T-cell (primary cell): Measurements from ENCODE around the gene MYO18B. TPM values are rescaled to one million over a fixed set of nuclear protein-coding genes. Genes with fewer than 3 reads are reported as not detected.
A peak's percentile ranks its signal among the peaks of the same experiment; 100 is the strongest.

Experiments used
- ATAC-seq, 4 experiments: fragments of 200-7000 bp in 3 of 4; fragments of 150-1000 bp in 1 of 4; cut with Tn5 transposase; replicated peaks in 1 of 4; 1 replicate in 3 of 4; 2 replicates in 1 of 4; pipeline ENCODE4 v1.10.0; 2021; ENCODE audit warnings: moderate library complexity in 3 of 4, mild to moderate bottlenecking in 2 of 4, moderate number of reproducible peaks in 1 of 4
- CTCF ChIA-PET, 2 donors: fragments of 300-600 bp; sonication (Branson Sonifier 250); formaldehyde crosslinking; loops; one replicate each; lab custom pipeline; 2022; ENCODE audit warnings: antibody characterized with exemption in 2 of 2; lab: Charles Lee
- POLR2A ChIA-PET, 2 donors: fragments of 300-600 bp; sonication (Branson Sonifier 250); formaldehyde crosslinking; loops; one replicate each; lab custom pipeline; 2022; ENCODE audit warnings: antibody characterized with exemption in 2 of 2; lab: Charles Lee
- DNase-seq, 35 experiments: peaks; one replicate each; pipeline versions ENCODE4 v3.0.0 to v3.0.0-alpha.2; 2013 to 2023
- H3K27ac ChIP-seq: one replicate; pipeline ENCODE4 v1.5.1; 2013; ENCODE audit warnings: low read length
- H3K27me3 ChIP-seq, 2 experiments: replicated peaks in 1 of 2; 1 replicate in 1 of 2; 2 replicates in 1 of 2; pipeline versions ENCODE4 v1.6.1 to v1.7.0; 2013; ENCODE audit warnings: low read length in 1 of 2, mixed read lengths in 1 of 2; ENCODE audit not compliant: control insufficient read depth in 2 of 2, insufficient read depth in 2 of 2; ENCODE audit errors: extremely low read depth in 1 of 2
- H3K36me3 ChIP-seq, 2 donors: 1 replicate in 1 of 2; 2 replicates in 1 of 2; pipeline versions ENCODE4 v1.6.1 to v1.7.0; 2013; ENCODE audit warnings: low read length in 1 of 2; ENCODE audit not compliant: control insufficient read depth in 2 of 2, insufficient read depth in 1 of 2; ENCODE audit errors: extremely low read depth in 1 of 2
- H3K4me1 ChIP-seq, 2 experiments: 1 replicate in 1 of 2; 2 replicates in 1 of 2; pipeline versions ENCODE4 v1.6.1 to v1.7.0; 2013; ENCODE audit warnings: low read length in 2 of 2, mixed read lengths in 1 of 2; ENCODE audit not compliant: insufficient read depth in 2 of 2, control insufficient read depth in 1 of 2; ENCODE audit errors: extremely low read depth in 1 of 2
- H3K4me3 ChIP-seq, 2 donors: 1 replicate in 1 of 2; 2 replicates in 1 of 2; pipeline versions ENCODE4 v1.5.1 to v1.7.0; 2013; ENCODE audit warnings: mild to moderate bottlenecking in 2 of 2, low read length in 1 of 2, moderate library complexity in 1 of 2; ENCODE audit not compliant: control insufficient read depth in 1 of 2; ENCODE audit errors: extremely low read depth in 1 of 2
- H3K9me3 ChIP-seq: 2 replicates; pipeline ENCODE4 v1.7.0; 2013
- H3K27ac Mint-ChIP-seq, 2 donors: one replicate each; pipeline ENCODE4 v1.8.0; 2020 to 2021; ENCODE audit warnings: mild to moderate bottlenecking in 2 of 2, mixed read lengths in 2 of 2
- H3K27me3 Mint-ChIP-seq, 2 donors: one replicate each; pipeline ENCODE4 v1.8.0; 2021 to 2022; ENCODE audit warnings: mixed read lengths in 2 of 2
- H3K36me3 Mint-ChIP-seq: one replicate; pipeline ENCODE4 v1.8.0; 2021; ENCODE audit warnings: mixed read lengths
- H3K4me1 Mint-ChIP-seq, 3 donors: one replicate each; pipeline ENCODE4 v1.8.0; 2020 to 2022; ENCODE audit warnings: mixed read lengths in 3 of 3, mild to moderate bottlenecking in 1 of 3
- H3K4me3 Mint-ChIP-seq, 3 donors: one replicate each; pipeline ENCODE4 v1.8.0; 2020 to 2022; ENCODE audit warnings: mild to moderate bottlenecking in 3 of 3, mixed read lengths in 3 of 3, moderate library complexity in 3 of 3
- H3K9me3 Mint-ChIP-seq, 3 donors: one replicate each; pipeline ENCODE4 v1.8.0; 2020 to 2022; ENCODE audit warnings: mixed read lengths in 3 of 3
- WGBS: methylation state at CpG from one replicate; pipeline ENCODE4 v1.1.5; 2013; ENCODE audit warnings: missing lambda C conversion rate; ENCODE audit not compliant: insufficient coverage; 5-methylcytosine and 5-hydroxymethylcytosine counted together
- total RNA-seq, 35 experiments: library from RNA in 6 of 35; stranded (reverse) in 6 of 35; fragments of 120-200 nt in 1 of 35; gene quantifications; one replicate each; pipeline versions ENCODE4 v1.2.1 to v1.2.4 and lab custom pipeline; 2013 to 2026

The MYO18B gene
- total RNA-seq, 5 donors from 2014 or later (not counting 1 experiment from before 2014, with no cell fraction given), result 0.18 to 0.70 (median 0.26) TPM; not detected in 1

GRCh38 chr22:25747245-25747944 is 5.4 kb downstream of the MYO18B start:
- Mint-ChIP-seq H3K27ac (no peak overlapping the region), H3K4me3 (no peak overlapping the region), H3K27me3 (peaks cover 0 to 3% of the 10 kb centered on the region in 2 donors), H3K4me1 (peaks cover 0 to 2% (median 0%) of the 10 kb centered on the region in 3 donors), H3K36me3 (no peaks in the 10 kb centered on the region), H3K9me3 (no peaks in the 10 kb centered on the region)
- ChIA-PET CTCF (no interaction called here), POLR2A (no interaction called here)
- Histone ChIP-seq H3K4me1 (no peaks in the 10 kb centered on the region), H3K9me3 (no peaks in the 10 kb centered on the region), H3K36me3 (no peaks in the 10 kb centered on the region), H3K27me3 (peaks cover 0 to 4% of the 10 kb centered on the region in 2 experiments), H3K4me3 (no peak overlapping the region), H3K27ac (no peak overlapping the region)
- DNase-seq, result peak in 1 of 35 experiments; percentile 6
- WGBS, result 65% methylated on average over 4 of the region's 8 CpGs
- no peak for ATAC-seq

- Mint-ChIP-seq H3K4me3 (no peak overlapping the region), H3K4me1 (peaks cover 0 to 2% (median 0%) of the 10 kb centered on the region in 3 donors)
- H3K4me1 ChIP-seq, result no peaks in the 10 kb centered on the region
Measured at GRCh38 chr22:25748140-25748539, 6.2 kb downstream of the MYO18B start.

GRCh38 chr22:25748704-25749103 is 6.7 kb downstream of the MYO18B start:
- Mint-ChIP-seq H3K36me3 (no peaks in the 10 kb centered on the region), H3K9me3 (no peaks in the 10 kb centered on the region), H3K4me3 (no peak overlapping the region), H3K27me3 (no peaks in the 10 kb centered on the region), H3K4me1 (peaks cover 0 to 2% (median 0%) of the 10 kb centered on the region in 3 donors), H3K27ac (no peak overlapping the region)
- POLR2A ChIA-PET, result no interaction called here
- no peak overlapping the region for H3K4me3 ChIP-seq
- H3K4me1 ChIP-seq, result no peaks in the 10 kb centered on the region
- ATAC-seq (no peak), DNase-seq (no peak)
- CTCF ChIA-PET, result no interaction called here
- no peak overlapping the region for H3K27ac ChIP-seq
- no peaks in the 10 kb centered on the region for H3K9me3 ChIP-seq
- no peaks in the 10 kb centered on the region for H3K27me3 ChIP-seq
- no CpG with 5 or more reads among the region's 2 CpGs for WGBS
- H3K36me3 ChIP-seq, result no peaks in the 10 kb centered on the region

More at GRCh38 chr22:25748140-25748539, 6.2 kb downstream of the MYO18B start:
- ATAC-seq, result no peak
- DNase-seq, result no peak
- Mint-ChIP-seq H3K9me3 (no peaks in the 10 kb centered on the region), H3K27me3 (peaks cover 0 to 3% of the 10 kb centered on the region in 2 donors), H3K36me3 (no peaks in the 10 kb centered on the region), H3K27ac (no peak overlapping the region)
- POLR2A ChIA-PET, result no interaction called here
- CTCF ChIA-PET, result no interaction called here
- no peaks in the 10 kb centered on the region for H3K9me3 ChIP-seq
- H3K27ac ChIP-seq, result no peak overlapping the region
- H3K36me3 ChIP-seq, result no peaks in the 10 kb centered on the region
- H3K4me3 ChIP-seq, result no peak overlapping the region
- H3K27me3 ChIP-seq, result no peaks in the 10 kb centered on the region
- WGBS, result 73% methylated on average over 2 of the region's 5 CpGs

GRCh38 chr22:25749420-25750169 is 7.6 kb downstream of the MYO18B start:
- Histone ChIP-seq H3K27ac (no peak overlapping the region), H3K9me3 (no peaks in the 10 kb centered on the region), H3K36me3 (no peaks in the 10 kb centered on the region), H3K27me3 (no peaks in the 10 kb centered on the region), H3K4me3 (no peak overlapping the region), H3K4me1 (no peaks in the 10 kb centered on the region)
- no peak overlapping the region for H3K4me3 Mint-ChIP-seq
- H3K27ac Mint-ChIP-seq, result no peak overlapping the region
- CTCF ChIA-PET, result no interaction called here
- no peaks in the 10 kb centered on the region for H3K27me3 Mint-ChIP-seq
- WGBS, result 38% methylated on average over 4 of the region's 10 CpGs
- POLR2A ChIA-PET, result no interaction called here
- ATAC-seq (peak in 1 of 4 experiments; percentile 36), DNase-seq (no peak)
- H3K4me1 Mint-ChIP-seq, result peaks cover 0 to 2% (median 0%) of the 10 kb centered on the region in 3 donors
- no peaks in the 10 kb centered on the region for H3K36me3 Mint-ChIP-seq
- H3K9me3 Mint-ChIP-seq, result no peaks in the 10 kb centered on the region

- H3K36me3 ChIP-seq, result no peaks in the 10 kb centered on the region
- Mint-ChIP-seq H3K36me3 (no peaks in the 10 kb centered on the region), H3K9me3 (no peaks in the 10 kb centered on the region), H3K4me1 (peaks cover 0 to 2% (median 0%) of the 10 kb centered on the region in 3 donors), H3K27me3 (no peaks in the 10 kb centered on the region), H3K27ac (no peak overlapping the region), H3K4me3 (no peak overlapping the region)
- no peaks in the 10 kb centered on the region for H3K9me3 ChIP-seq
- no peak overlapping the region for H3K4me3 ChIP-seq
- no peaks in the 10 kb centered on the region for H3K4me1 ChIP-seq
- DNase-seq (no peak), ATAC-seq (no peak)
- WGBS, result 87% methylated on average over 5 of the region's 6 CpGs
- no peaks in the 10 kb centered on the region for H3K27me3 ChIP-seq
- ChIA-PET CTCF (no interaction called here), POLR2A (no interaction called here)
- H3K27ac ChIP-seq, result no peak overlapping the region
Measured at GRCh38 chr22:25750569-25751173, 8.7 kb downstream of the MYO18B start.

- no peaks in the 10 kb centered on the region for H3K9me3 Mint-ChIP-seq
- Histone ChIP-seq H3K4me3 (no peak overlapping the region), H3K27me3 (no peaks in the 10 kb centered on the region), H3K36me3 (no peaks in the 10 kb centered on the region), H3K4me1 (no peaks in the 10 kb centered on the region), H3K27ac (no peak overlapping the region), H3K9me3 (no peaks in the 10 kb centered on the region)
- no peak for ATAC-seq
- H3K4me1 Mint-ChIP-seq, result peaks cover 0 to 2% (median 0%) of the 10 kb centered on the region in 3 donors
- CTCF ChIA-PET, result no interaction called here
- no peaks in the 10 kb centered on the region for H3K27me3 Mint-ChIP-seq
- H3K36me3 Mint-ChIP-seq, result no peaks in the 10 kb centered on the region
- H3K4me3 Mint-ChIP-seq, result no peak overlapping the region
- no peak for DNase-seq
- H3K27ac Mint-ChIP-seq, result no peak overlapping the region
- 83% methylated on average over 1 of the region's 4 CpGs for WGBS
- POLR2A ChIA-PET, result no interaction called here
Measured at GRCh38 chr22:25751174-25751581, 9.2 kb downstream of the MYO18B start.
